ENCODE results near the gene DNAJC13.

GRCh38 chr3:132521901-132522300, 104.6 kb downstream of the DNAJC13 start:
- no peak for TF ChIP-seq CTCF (IDR thresholded peaks at IDR 0.05; ENCODE audit: low read length)
- no peak for TF ChIP-seq EZH2 (optimal IDR thresholded peaks at IDR 0.05; ENCODE audit: low read depth, low read length)
